ENCODE results near the gene RNH1. TPM values are rescaled to one million over a fixed set of nuclear protein-coding genes. Genes with fewer than 3 reads are reported as not detected.

The RNH1 gene
- total and polyA plus RNA-seq, 10 of the 15 experiments (the other 5 are each of a cell fraction or from before 2014, with no cell fraction given) = 2.3 to 162 (median 72.1) TPM

DNA sequence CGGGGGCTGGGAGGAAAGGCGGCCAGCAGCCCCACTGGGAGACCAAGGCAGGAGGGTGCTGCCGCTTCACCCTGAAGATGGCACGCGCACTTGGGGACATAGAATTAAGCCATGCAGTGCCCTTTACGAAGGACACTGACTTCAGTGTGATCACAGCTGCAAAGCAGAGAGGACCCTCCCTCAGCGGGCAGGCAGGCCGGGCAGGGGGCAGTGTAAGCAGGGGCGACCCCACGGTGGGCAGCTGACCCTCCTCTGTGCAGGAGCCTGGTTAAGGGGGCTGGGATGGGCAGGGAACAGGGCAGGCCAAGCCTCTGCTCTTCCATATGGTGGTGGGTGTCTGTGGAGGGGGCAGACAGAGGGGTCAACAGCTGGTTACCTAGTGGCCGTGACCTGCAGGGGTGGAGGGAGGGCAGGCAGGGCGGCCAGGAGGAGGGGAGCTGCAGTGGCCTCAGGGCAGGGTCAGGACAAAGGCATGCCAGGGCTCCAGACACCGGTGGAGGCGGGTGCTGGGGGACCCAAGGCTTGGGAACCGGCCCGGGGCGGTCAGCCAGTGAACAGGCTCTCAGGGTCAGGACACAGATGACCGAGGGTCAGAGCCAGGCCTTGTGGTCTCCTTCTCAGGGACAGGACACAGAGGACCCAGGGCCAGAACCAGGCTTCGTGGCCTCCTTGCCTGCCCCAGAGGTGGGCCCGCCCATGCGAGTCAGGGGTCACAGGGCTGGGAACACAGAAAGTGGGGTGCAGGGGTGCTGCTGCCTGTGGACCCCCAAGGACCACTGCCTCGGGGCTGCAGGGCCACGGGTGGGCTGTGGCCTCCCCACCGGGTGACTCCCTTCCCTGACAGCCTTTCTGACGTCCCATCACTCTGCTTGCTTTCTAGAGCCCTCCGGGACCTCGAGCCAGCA lies 46.3 kb upstream of the RNH1 start:
- Histone ChIP-seq H3K9ac (ENCODE audit: control insufficient read depth, insufficient read depth, low read length) (no peak overlapping the region), H3K27ac (ENCODE audit: control insufficient read depth, insufficient read depth) (no peak overlapping the region), H3K36me3 (ENCODE audit: control insufficient read depth in 2 of 2, insufficient read depth in 2 of 2, low read length in 1 of 2) (no peaks in the 10 kb centered on the region), H3K4me2 (ENCODE audit: control insufficient read depth, insufficient read depth) (no peak overlapping the region), H4K20me1 (ENCODE audit: control insufficient read depth, insufficient read depth) (no peaks in the 10 kb centered on the region), H3K79me2 (ENCODE audit: control insufficient read depth, insufficient read depth, low read length) (no peaks in the 10 kb centered on the region), H3K9me3 (replicated peaks; ENCODE audit: control insufficient read depth, insufficient read depth, low read length) (no peaks in the 10 kb centered on the region), H3K27me3 (replicated peaks in 1 of 2; ENCODE audit: control insufficient read depth in 2 of 2, insufficient read depth in 2 of 2, low read length in 1 of 2) (peaks cover 0 to 5% of the 10 kb centered on the region in 2 experiments; a peak in 1 of 4 replicates), H3K4me1 (ENCODE audit: control insufficient read depth, insufficient read depth, low read length) (no peaks in the 10 kb centered on the region), H3K4me3 (no peak overlapping the region), H2AFZ (ENCODE audit: control insufficient read depth, low read depth, low read length) (no peak overlapping the region)
- BruUV-seq (replicated peaks) = no TSS peak
- no peak for DNase-seq (ENCODE audit: low read depth, low spot score)
- in situ Hi-C loops (cut with MboI) (no loop called here), intact Hi-C loops (cut with micrococcal nuclease; ENCODE audit: unreplicated experiment) (no loop called here)
- WGBS (ENCODE audit: insufficient coverage, insufficient replicate concordance, low lambda C conversion rate, missing lambda C conversion rate) = 66% methylated on average over 27 of the region's 27 CpGs
- ChIA-PET CTCF (interaction anchor here (1.2 to 1.4 kb wide), 2 partner anchors 15 to 243 kb away, joined by 3 read pairs; no protein-coding TSS in a partner anchor), RAD21 (ENCODE audit: unreplicated experiment) (interaction anchor here (2.6 kb wide), 1 partner anchor 169 kb away, joined by 22 read pairs; no protein-coding TSS in a partner anchor), SMC1A (ENCODE audit: uncharacterized antibody, unreplicated experiment) (no interaction called here), POLR2A (interaction anchor here (0.5 kb wide), 1 partner anchor 113 kb away, joined by 4 read pairs; no protein-coding TSS in a partner anchor)
- ATAC-seq = no peak
- no peak for FAIRE-seq
- TF ChIP-seq CBX5 (IDR thresholded peaks at IDR 0.05; ENCODE audit: low read depth) = no peak
- no peak for TF ChIP-seq BRCA1 (IDR thresholded peaks at IDR 0.05; ENCODE audit: low read depth, low read length)
- no peak for TF ChIP-seq DPF2 (IDR thresholded peaks at IDR 0.05)
- TF ChIP-seq, protein P1, sequence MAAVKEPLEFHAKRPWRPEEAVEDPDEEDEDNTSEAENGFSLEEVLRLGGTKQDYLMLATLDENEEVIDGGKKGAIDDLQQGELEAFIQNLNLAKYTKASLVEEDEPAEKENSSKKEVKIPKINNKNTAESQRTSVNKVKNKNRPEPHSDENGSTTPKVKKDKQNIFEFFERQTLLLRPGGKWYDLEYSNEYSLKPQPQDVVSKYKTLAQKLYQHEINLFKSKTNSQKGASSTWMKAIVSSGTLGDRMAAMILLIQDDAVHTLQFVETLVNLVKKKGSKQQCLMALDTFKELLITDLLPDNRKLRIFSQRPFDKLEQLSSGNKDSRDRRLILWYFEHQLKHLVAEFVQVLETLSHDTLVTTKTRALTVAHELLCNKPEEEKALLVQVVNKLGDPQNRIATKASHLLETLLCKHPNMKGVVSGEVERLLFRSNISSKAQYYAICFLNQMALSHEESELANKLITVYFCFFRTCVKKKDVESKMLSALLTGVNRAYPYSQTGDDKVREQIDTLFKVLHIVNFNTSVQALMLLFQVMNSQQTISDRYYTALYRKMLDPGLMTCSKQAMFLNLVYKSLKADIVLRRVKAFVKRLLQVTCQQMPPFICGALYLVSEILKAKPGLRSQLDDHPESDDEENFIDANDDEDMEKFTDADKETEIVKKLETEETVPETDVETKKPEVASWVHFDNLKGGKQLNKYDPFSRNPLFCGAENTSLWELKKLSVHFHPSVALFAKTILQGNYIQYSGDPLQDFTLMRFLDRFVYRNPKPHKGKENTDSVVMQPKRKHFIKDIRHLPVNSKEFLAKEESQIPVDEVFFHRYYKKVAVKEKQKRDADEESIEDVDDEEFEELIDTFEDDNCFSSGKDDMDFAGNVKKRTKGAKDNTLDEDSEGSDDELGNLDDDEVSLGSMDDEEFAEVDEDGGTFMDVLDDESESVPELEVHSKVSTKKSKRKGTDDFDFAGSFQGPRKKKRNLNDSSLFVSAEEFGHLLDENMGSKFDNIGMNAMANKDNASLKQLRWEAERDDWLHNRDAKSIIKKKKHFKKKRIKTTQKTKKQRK (IDR thresholded peaks at IDR 0.05; ENCODE audit: low read depth, low read length) = no peak
- no peak for TF ChIP-seq EGR1 (IDR thresholded peaks at IDR 0.05; ENCODE audit: borderline replicate concordance in 1 of 2, low read depth in 2 of 2, low read length in 2 of 2)
- TF ChIP-seq, protein P2, sequence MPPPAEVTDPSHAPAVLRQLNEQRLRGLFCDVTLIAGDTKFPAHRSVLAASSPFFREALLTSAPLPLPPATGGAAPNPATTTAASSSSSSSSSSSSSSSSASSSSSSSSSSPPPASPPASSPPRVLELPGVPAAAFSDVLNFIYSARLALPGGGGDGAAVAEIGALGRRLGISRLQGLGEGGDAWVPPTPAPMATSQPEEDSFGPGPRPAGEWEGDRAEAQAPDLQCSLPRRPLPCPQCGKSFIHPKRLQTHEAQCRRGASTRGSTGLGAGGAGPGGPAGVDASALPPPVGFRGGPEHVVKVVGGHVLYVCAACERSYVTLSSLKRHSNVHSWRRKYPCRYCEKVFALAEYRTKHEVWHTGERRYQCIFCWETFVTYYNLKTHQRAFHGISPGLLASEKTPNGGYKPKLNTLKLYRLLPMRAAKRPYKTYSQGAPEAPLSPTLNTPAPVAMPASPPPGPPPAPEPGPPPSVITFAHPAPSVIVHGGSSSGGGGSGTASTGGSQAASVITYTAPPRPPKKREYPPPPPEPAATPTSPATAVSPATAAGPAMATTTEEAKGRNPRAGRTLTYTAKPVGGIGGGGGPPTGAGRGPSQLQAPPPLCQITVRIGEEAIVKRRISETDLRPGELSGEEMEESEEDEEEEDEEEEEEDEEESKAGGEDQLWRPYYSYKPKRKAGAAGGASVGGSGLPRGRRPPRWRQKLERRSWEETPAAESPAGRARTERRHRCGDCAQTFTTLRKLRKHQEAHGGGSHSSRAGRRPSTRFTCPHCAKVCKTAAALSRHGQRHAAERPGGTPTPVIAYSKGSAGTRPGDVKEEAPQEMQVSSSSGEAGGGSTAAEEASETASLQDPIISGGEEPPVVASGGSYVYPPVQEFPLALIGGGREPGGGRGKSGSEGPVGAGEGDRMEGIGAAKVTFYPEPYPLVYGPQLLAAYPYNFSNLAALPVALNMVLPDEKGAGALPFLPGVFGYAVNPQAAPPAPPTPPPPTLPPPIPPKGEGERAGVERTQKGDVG (CRISPR knock-in tag; IDR thresholded peaks at IDR 0.05) = no peak
- no peak for TF ChIP-seq RCOR1 (conservative IDR thresholded peaks at IDR 0.05; ENCODE audit: low read depth, low read length)
- TF ChIP-seq NRF1 (conservative IDR thresholded peaks at IDR 0.05; ENCODE audit: low read depth, low read length) = no peak
- TF ChIP-seq CBX3 (IDR thresholded peaks at IDR 0.05; ENCODE audit: borderline replicate concordance, low read depth) = no peak
- TF ChIP-seq, protein P3, sequence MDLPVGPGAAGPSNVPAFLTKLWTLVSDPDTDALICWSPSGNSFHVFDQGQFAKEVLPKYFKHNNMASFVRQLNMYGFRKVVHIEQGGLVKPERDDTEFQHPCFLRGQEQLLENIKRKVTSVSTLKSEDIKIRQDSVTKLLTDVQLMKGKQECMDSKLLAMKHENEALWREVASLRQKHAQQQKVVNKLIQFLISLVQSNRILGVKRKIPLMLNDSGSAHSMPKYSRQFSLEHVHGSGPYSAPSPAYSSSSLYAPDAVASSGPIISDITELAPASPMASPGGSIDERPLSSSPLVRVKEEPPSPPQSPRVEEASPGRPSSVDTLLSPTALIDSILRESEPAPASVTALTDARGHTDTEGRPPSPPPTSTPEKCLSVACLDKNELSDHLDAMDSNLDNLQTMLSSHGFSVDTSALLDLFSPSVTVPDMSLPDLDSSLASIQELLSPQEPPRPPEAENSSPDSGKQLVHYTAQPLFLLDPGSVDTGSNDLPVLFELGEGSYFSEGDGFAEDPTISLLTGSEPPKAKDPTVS (IDR thresholded peaks at IDR 0.05; ENCODE audit: low read depth, low read length) = no peak
- no peak for TF ChIP-seq SMC3 (IDR thresholded peaks at IDR 0.05; ENCODE audit: borderline replicate concordance, low read length)
- no peak for TF ChIP-seq SP1 (IDR thresholded peaks at IDR 0.05; ENCODE audit: low read depth, low read length)
- no peak for TF ChIP-seq RAD51 (IDR thresholded peaks at IDR 0.05)
- TF ChIP-seq NFYB (IDR thresholded peaks at IDR 0.05; ENCODE audit: insufficient read depth, low read depth, low read length) = no peak
- no peak for TF ChIP-seq ZBED1 (IDR thresholded peaks at IDR 0.05; ENCODE audit: borderline replicate concordance)
- TF ChIP-seq TBL1XR1 (IDR thresholded peaks at IDR 0.05; ENCODE audit: low read depth, low read length) = no peak
